HepG2 (cell line): Measurements from ENCODE around the gene UBR3. TPM values are rescaled to one million over a fixed set of nuclear protein-coding genes. Genes with fewer than 3 reads are reported as not detected.

ENCODE experiments used
- CAMTA2 ChIP-seq: sonication (generic); formaldehyde crosslinking; IDR thresholded peaks from 2 replicates; pipeline ENCODE4 v1.4.0; 2020; ENCODE audit warnings: mild to moderate bottlenecking, missing genetic modification reagents, borderline replicate concordance
- EEA1 ChIP-seq: sonication (generic); formaldehyde crosslinking; IDR thresholded peaks from 2 replicates; pipeline ENCODE4 v1.5.1; 2020; ENCODE audit warnings: mild to moderate bottlenecking, missing genetic modification reagents, borderline replicate concordance
- FIP1L1 ChIP-seq: fragments of 200-400 bp; formaldehyde crosslinking; IDR thresholded peaks from 2 replicates; pipeline ENCODE4 v1.6.1; 2018; ENCODE audit warnings: low read depth, mild to moderate bottlenecking, low read length, moderate library complexity, borderline replicate concordance; ENCODE audit not compliant: insufficient read depth
- HMG20B ChIP-seq: conservative IDR thresholded peaks from 2 replicates; pipeline ENCODE4 v1.6.1; 2016; ENCODE audit warnings: missing genetic modification reagents, missing compliant biosample characterization
- HMGXB4 ChIP-seq, 2 experiments: sonication (generic) in 1 of 2; formaldehyde crosslinking in 1 of 2; IDR thresholded peaks; 2 replicates each; pipeline versions ENCODE4 v1.4.0 to v1.6.1; 2018 to 2020; ENCODE audit warnings: missing genetic modification reagents in 2 of 2, borderline replicate concordance in 1 of 2, low read depth in 1 of 2, mild to moderate bottlenecking in 1 of 2, missing biosample characterization in 1 of 2
- MAZ ChIP-seq, 2 experiments: sonication (generic) in 1 of 2; formaldehyde crosslinking in 1 of 2; IDR thresholded peaks; 2 replicates each; pipeline versions ENCODE4 v1.5.0 to v1.6.1; 2012 to 2020; ENCODE audit warnings: low read depth in 2 of 2, mild to moderate bottlenecking in 2 of 2, borderline replicate concordance in 1 of 2, improper control_type of control experiment in 1 of 2, low read length in 1 of 2, missing genetic modification reagents in 1 of 2, moderate library complexity in 1 of 2
- ZBTB39 ChIP-seq: sonication (generic); formaldehyde crosslinking; IDR thresholded peaks from 2 replicates; pipeline ENCODE4 v1.5.0; 2020; ENCODE audit warnings: missing genetic modification reagents
- ZNF318 ChIP-seq: sonication (generic); formaldehyde crosslinking; IDR thresholded peaks from 2 replicates; pipeline ENCODE4 v1.4.0; 2020; ENCODE audit warnings: mild to moderate bottlenecking, missing genetic modification reagents
- ZNF431 ChIP-seq: sonication (generic); formaldehyde crosslinking; IDR thresholded peaks from 2 replicates; pipeline ENCODE4 v1.9.0; 2022; ENCODE audit warnings: missing genetic modification reagents, low read depth, mild to moderate bottlenecking, borderline replicate concordance
- ZNF616 ChIP-seq: sonication (generic); formaldehyde crosslinking; IDR thresholded peaks from 2 replicates; pipeline ENCODE4 v1.5.0; 2020; ENCODE audit warnings: low read depth, mild to moderate bottlenecking, missing genetic modification reagents
- ZUFSP ChIP-seq: sonication (generic); formaldehyde crosslinking; IDR thresholded peaks from 2 replicates; pipeline ENCODE4 v1.9.0; 2021; ENCODE audit warnings: missing genetic modification reagents, mild to moderate bottlenecking, borderline replicate concordance
- polyA plus RNA-seq, 8 experiments: library from polyadenylated mRNA; depleted of rRNA in 3 of 8; stranded (reverse) in 7 of 8; unstranded in 1 of 8; fragments of >200 nt; fragmentation: Illumina TruSeq in 4 of 8; extraction: Trizol in 4 of 8; gene quantifications; 2 replicates each; pipeline versions ENCODE4 v1.2.1 to v1.2.3, GENCODE V29; 2011 to 2016; ENCODE audit warnings: low read depth in 4 of 8, missing spikeins in 1 of 8, mixed read lengths in 1 of 8; ENCODE audit not compliant: insufficient read depth in 1 of 8
- total RNA-seq, 5 experiments: library from RNA; depleted of rRNA; stranded (reverse); fragments of >200 nt; fragmentation: Illumina TruSeq; extraction: Trizol; gene quantifications; 2 replicates each; pipeline ENCODE4 v1.2.3, GENCODE V29; 2016; ENCODE audit warnings: low read depth in 1 of 5

UBR3 gene
- total and polyA plus RNA-seq, 2 of the 13 experiments (the other 11 are each of a cell fraction or from before 2014, with no cell fraction given) = 15.1 to 28.0 TPM

GRCh38 chr2:169798718-169799592 lies 28.3 kb upstream of the UBR3 start, which contains the start of gene SSB (continued):
- TF ChIP-seq ZNF318 (CRISPR knock-in tag) (peak; percentile 79; the same call in 1 of the 2 replicates), ZNF616 (CRISPR knock-in tag) (0 out of 2 replicates have a peak, but pooled peaks have one; percentile 78), MAZ (IDR thresholded peaks at IDR 0.05; ENCODE audit: borderline replicate concordance, low read depth, low read length) (peak; percentile 54; the same call in 1 of the 2 replicates), MAZ (CRISPR knock-in tag; IDR thresholded peaks at IDR 0.05; ENCODE audit: low read depth) (peak; percentile 82), CAMTA2 (CRISPR knock-in tag) (peak; percentile 66; the same call in 1 of the 2 replicates), ZBTB39 (no peak), FIP1L1 (no peak), HMG20B (no peak), ZUFSP (CRISPR knock-in tag) (no peak), ZNF431 (CRISPR knock-in tag) (no peak), EEA1 (peak; percentile 86; the same call in 1 of the 2 replicates), HMGXB4 (CRISPR knock-in tag; IDR thresholded peaks at IDR 0.05; ENCODE audit: borderline replicate concordance in 1 of 2, low read depth in 1 of 2) (peak; percentile 92 to 95)
